ENCODE data around the gene AADAT.
"Not testable (repeated sequence)": the region's sequence is repeated elsewhere in the genome, so short reads cannot be mapped to it uniquely, and the experiment has no call there.

The AADAT gene

GRCh38 chr4:170089274-170089667 lies 485 bp downstream of the AADAT start:
- DNase-seq: peak; percentile 35

DNA sequence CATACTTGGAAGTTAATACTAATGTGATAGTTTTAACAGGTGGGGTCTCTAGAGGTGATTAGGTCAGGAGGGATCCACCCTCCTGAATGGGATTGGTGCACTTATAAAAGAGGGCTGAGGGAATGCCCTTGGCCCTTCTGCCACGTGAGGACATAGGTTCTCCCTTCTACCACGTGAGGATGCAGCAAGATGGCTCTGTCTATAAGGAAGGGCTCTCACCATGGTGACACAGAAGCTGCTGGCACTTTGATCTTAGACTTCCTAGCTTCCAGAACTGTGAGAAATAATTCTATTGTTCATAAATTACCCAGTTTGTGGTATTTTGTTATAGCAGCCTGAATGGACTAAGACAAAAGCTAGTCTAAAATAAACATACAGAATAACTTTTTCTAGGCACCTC lies 1.0 kb downstream of the AADAT start:
- no peak for DNase-seq

DNA sequence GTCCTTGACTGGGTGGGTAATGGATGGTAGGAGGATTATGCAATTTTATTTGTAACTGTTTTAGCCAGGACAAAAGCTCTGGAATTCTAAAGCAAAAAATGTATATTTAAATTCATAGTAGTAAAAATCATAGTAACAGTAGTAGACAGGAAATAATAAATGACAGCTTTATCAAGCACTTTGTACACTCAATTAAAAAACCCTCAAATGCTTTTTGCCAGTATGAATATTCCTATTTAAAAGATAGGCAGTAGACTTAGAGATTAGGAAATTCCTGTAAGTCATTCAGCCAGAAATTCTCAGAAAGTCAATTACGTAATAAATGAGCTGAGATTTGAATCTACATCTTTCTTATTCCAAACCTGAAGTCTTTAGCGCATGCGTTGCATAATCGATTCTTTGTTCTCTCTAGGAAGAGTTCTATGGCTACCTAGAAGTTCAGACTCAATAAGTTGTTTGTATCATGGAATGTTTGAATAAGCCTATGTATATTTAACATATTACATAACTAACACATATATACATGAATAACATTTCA lies 2.5 kb downstream of the AADAT start:
- DNase-seq: no peak

GRCh38 chr4:170083541-170083940 lies 6.2 kb downstream of the AADAT start:
- no peak for DNase-seq

- no peak for DNase-seq
Measured at GRCh38 chr4:170080496-170080895, 9.3 kb downstream of the AADAT start.

GRCh38 chr4:170079981-170080380 lies 9.8 kb downstream of the AADAT start:
- no peak for DNase-seq

- no peak for DNase-seq
Measured at GRCh38 chr4:170071196-170071595, 18.6 kb downstream of the AADAT start.

- DNase-seq: no peak
Measured at GRCh38 chr4:170068438-170069128, 21.2 kb downstream of the AADAT start.

DNA sequence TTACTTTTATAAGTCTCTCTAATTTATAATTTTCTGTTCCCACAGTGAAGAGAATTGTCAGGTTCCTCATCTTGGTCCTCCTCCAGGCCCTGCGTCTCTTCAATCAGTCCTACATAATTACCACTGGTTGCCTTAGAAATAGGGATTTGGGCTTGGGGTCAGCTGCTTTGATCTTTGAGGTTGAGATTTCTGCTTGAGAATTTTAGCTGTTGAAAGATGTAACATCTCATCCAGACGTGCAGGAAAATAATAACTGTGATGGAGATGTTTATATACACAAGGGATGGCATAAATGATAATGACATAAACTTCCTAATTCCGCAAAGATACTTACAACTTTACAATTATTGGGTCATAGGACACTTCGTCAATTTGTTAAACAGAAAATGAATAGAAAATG lies 30.3 kb downstream of the AADAT start:
- no peak for DNase-seq

- no peak for DNase-seq
Measured at GRCh38 chr4:170058826-170059225, 30.9 kb downstream of the AADAT start.

DNA sequence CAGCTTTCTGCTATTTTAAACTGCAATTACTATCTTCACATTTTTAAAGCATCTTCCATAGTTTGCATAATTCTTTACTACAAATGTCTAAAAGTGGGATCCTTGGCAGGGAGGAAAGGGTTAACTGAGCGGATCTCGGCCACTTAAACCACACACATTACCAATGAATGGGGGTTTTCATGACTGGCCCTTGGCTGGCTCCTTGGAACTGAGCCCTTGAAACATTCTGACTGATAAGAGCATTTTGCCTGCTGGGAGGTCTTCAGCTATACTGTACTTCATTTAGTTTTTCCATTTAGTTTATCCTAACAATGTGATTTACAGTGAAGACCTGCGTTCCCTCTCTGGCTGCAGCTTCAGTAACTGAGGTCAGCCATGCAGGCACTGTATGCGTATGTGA lies 31.9 kb downstream of the AADAT start:
- no peak for DNase-seq

GRCh38 chr4:170052919-170053318 lies 36.8 kb downstream of the AADAT start:
- DNase-seq: no peak

DNA sequence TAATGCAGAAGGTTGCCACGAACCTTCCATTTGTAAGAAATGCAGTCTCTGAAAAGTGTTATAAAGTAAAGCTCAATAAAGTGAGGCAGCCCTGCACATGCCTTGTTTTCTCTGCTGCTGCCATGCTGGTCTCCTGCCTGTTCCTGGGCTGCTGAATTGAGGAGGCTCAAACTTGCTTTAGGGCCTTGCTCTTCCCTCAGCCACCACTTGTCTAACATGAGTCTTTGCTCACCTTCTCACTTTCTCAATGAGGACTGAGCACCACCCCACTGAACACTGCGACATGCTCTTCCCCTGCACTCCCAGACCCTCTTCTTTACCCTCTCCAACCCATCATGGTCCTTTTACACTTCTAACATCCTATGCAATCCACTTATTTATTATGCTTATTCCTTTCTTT lies 38.4 kb downstream of the AADAT start:
- no peak for DNase-seq

GRCh38 chr4:170049766-170050165 lies 40.0 kb downstream of the AADAT start:
- DNase-seq: no peak

DNA sequence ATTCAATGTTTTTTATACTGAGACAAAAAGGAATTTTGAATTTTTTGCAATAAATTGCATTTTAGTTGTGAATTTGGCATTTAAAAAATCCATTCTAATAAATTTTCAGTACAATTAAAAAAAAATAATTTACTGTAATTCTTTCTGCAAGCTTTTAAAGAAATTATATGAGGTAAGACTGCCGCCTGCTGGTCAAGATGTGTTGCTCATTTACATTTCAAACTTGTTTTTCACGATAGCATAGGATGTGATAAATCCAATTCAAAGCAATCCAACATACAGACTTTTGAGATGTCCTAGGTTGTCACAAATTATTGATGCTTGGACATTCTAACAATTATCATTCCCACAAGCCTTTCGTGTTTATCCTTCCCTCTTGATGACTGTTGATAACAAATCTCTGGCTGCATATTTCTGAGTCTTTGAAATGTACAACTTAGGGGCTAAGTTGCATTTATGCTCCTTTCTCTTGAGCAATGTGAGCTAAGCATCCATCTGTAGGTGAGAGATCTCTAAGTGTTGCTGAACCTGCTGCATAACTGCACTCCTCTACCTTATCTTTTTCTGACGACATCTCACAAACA lies 41.9 kb downstream of the AADAT start:
- no peak for DNase-seq

DNA sequence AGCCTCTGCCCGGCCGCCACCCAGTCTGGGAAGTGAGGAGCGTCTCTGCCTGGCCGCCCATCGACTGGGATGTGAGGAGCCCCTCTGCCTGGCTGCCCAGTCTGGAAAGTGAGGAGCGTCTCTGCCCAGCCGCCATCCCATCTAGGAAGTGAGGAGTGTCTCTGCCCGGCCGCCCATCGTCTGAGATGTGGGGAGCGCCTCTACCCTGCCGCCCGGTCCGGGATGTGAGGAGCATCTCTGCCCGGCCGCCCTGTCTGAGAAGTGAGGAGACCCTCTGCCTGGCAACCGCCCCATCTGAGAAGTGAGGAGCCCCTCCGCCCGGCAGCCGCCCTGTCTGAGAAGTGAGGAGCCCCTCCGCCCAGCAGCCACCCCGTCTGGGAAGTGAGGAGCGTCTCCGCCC lies 43.6 kb downstream of the AADAT start:
- not testable (repeated sequence) for DNase-seq

GRCh38 chr4:170040031-170040680 lies 49.6 kb downstream of the AADAT start:
- no peak for DNase-seq

GRCh38 chr4:170038769-170039168 lies 51.0 kb downstream of the AADAT start:
- DNase-seq: no peak

GRCh38 chr4:170038232-170038631 lies 51.5 kb downstream of the AADAT start:
- no peak for DNase-seq

GRCh38 chr4:170037481-170037880 lies 52.3 kb downstream of the AADAT start:
- DNase-seq: no peak

GRCh38 chr4:170035845-170036244 lies 53.9 kb downstream of the AADAT start:
- no peak for DNase-seq

GRCh38 chr4:170035231-170035630 lies 54.5 kb downstream of the AADAT start:
- DNase-seq: no peak

DNA sequence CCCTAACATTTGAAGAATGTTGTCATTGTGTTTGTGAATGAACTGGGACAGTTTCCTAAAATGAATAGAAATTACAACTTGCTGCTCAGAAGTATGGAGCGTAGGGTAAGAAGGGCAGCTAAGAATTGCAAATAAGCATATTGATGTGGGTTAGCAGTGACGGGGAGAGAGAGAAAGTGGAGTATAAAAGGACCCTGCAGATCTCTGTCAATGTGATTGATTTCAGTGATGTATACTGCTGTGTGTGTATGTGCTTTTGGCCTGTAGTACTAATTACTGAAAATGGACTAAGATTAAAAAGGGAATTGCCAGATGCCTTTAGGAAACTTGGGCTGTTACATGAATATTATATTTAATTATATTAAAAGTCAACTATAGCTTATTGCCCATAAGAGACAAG lies 55.8 kb downstream of the AADAT start:
- DNase-seq: no peak

DNA sequence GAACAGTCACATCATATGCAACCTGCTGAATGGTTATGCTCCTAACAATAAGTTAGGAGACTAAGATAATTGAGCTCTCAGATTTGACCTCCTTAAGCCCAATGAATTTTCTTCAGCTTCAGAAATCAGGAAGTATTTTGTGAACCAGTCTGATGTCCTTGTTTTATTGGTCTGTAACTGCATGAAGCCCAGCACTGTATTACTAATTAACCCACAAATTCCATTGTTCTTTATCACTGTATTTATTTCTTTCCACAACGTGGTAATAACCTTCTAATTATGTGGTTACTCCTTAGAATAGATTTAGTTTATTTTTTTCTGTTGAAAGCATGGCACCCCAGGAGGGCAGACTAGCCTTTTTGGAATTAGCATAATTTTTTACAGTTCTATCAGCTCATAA lies 59.6 kb downstream of the AADAT start:
- no peak for DNase-seq
